ENCODE data around the gene CEACAM20. TPM values are rescaled to one million over a fixed set of nuclear protein-coding genes. Genes with fewer than 3 reads are reported as not detected.

Gene CEACAM20
- total and polyA plus RNA-seq, 10 of the 15 experiments (the other 5 are each of a cell fraction or from before 2014, with no cell fraction given) = not detected

- RAD21 ChIA-PET (ENCODE audit: unreplicated experiment) = no interaction called here
- ATAC-seq = no peak
These were observed 14.6 kb upstream of the CEACAM20 start for GRCh38 chr19:44544031-44544430.

More at GRCh38 chr19:44544031-44544430, 14.6 kb upstream of the CEACAM20 start:
- ChIA-PET SMC1A (ENCODE audit: uncharacterized antibody, unreplicated experiment) (no interaction called here), CTCF (no interaction called here), POLR2A (no interaction called here)
- no TSS peak for BruUV-seq (replicated peaks)
- intact Hi-C loops (cut with micrococcal nuclease; ENCODE audit: unreplicated experiment) (no loop called here), in situ Hi-C loops (cut with MboI) (no loop called here)
- Histone ChIP-seq H3K9ac (ENCODE audit: control insufficient read depth, insufficient read depth, low read length) (no peak overlapping the region), H2AFZ (ENCODE audit: control insufficient read depth, low read depth, low read length) (no peak overlapping the region), H3K27ac (ENCODE audit: control insufficient read depth, insufficient read depth) (no peak overlapping the region), H3K4me2 (ENCODE audit: control insufficient read depth, insufficient read depth) (no peak overlapping the region), H3K27me3 (replicated peaks in 1 of 2; ENCODE audit: control insufficient read depth in 2 of 2, insufficient read depth in 2 of 2, low read length in 1 of 2) (no peaks in the 10 kb centered on the region), H3K79me2 (ENCODE audit: control insufficient read depth, insufficient read depth, low read length) (no peaks in the 10 kb centered on the region), H4K20me1 (ENCODE audit: control insufficient read depth, insufficient read depth) (no peaks in the 10 kb centered on the region), H3K4me1 (ENCODE audit: control insufficient read depth, insufficient read depth, low read length) (no peaks in the 10 kb centered on the region), H3K4me3 (no peak overlapping the region), H3K9me3 (replicated peaks; ENCODE audit: control insufficient read depth, insufficient read depth, low read length) (no peaks in the 10 kb centered on the region), H3K36me3 (ENCODE audit: control insufficient read depth in 2 of 2, insufficient read depth in 2 of 2, low read length in 1 of 2) (no peaks in the 10 kb centered on the region)
- TF ChIP-seq MEF2A (IDR thresholded peaks at IDR 0.05; ENCODE audit: insufficient read depth, low read depth, low read length) (no peak), NFIC (IDR thresholded peaks at IDR 0.05; ENCODE audit: low read depth, low read length) (no peak), NFYA (IDR thresholded peaks at IDR 0.05; ENCODE audit: borderline replicate concordance, low read depth, low read length) (no peak), CEBPZ (IDR thresholded peaks at IDR 0.05; ENCODE audit: low read depth, low read length) (no peak), BMI1 (IDR thresholded peaks at IDR 0.05; ENCODE audit: borderline replicate concordance) (no peak), KLF5 (IDR thresholded peaks at IDR 0.05; ENCODE audit: partially characterized antibody) (no peak), PBX3 (IDR thresholded peaks at IDR 0.05; ENCODE audit: insufficient replicate concordance, low read depth, low read length) (no peak), BHLHE40 (IDR thresholded peaks at IDR 0.05; ENCODE audit: borderline replicate concordance in 1 of 2, low read depth in 2 of 2, low read length in 1 of 2) (no peak), ZBTB33 (IDR thresholded peaks at IDR 0.05) (no peak), ZNF217 (IDR thresholded peaks at IDR 0.05) (no peak), CREM (IDR thresholded peaks at IDR 0.05; ENCODE audit: low read depth) (no peak), TCF7 (IDR thresholded peaks at IDR 0.05; ENCODE audit: borderline replicate concordance) (no peak)
- DNase-seq (ENCODE audit: low read depth, low spot score) = no peak
- FAIRE-seq = no peak
- 7% methylated on average over 2 of the region's 2 CpGs for WGBS (ENCODE audit: insufficient coverage, insufficient replicate concordance, low lambda C conversion rate, missing lambda C conversion rate)

Measured in GM12878 (cell line).